Caco-2 (cell line): ENCODE results near the gene THOC6. TPM values are rescaled to one million over a fixed set of nuclear protein-coding genes. Genes with fewer than 3 reads are reported as not detected.

Source experiments
- BruUV-seq: library from RNA; stranded (reverse); fragments of 400-500 nt; replicated peaks from 2 replicates; lab custom pipeline; 2021; lab: Mats Ljungman, UMichigan
- CTCF ChIA-PET: fragments of 300-600 bp; sonication (Branson Sonifier 250); formaldehyde crosslinking; loops from one replicate; lab custom pipeline; 2022; ENCODE audit warnings: antibody characterized with exemption; lab: Charles Lee
- POLR2A ChIA-PET: fragments of 300-600 bp; sonication (Branson Sonifier 250); formaldehyde crosslinking; loops from one replicate; lab custom pipeline; 2022; ENCODE audit warnings: antibody characterized with exemption; lab: Charles Lee
- DNase-seq, 2 experiments: peaks; one replicate each; pipeline versions ENCODE4 v3.0.0 to v3.0.0-alpha.2; 2020 to 2022
- H3K27me3 ChIP-seq: replicated peaks from 2 replicates; pipeline ENCODE4 v1.6.0; 2011; ENCODE audit warnings: low read length; ENCODE audit not compliant: control insufficient read depth, insufficient read depth
- H3K36me3 ChIP-seq: 2 replicates; pipeline ENCODE4 v1.5.1; 2011; ENCODE audit warnings: low read length; ENCODE audit not compliant: control insufficient read depth, insufficient read depth
- H3K4me1 ChIP-seq: fragments of 250-450 bp; sonication (Bioruptor Pico); 2 replicates; pipeline ENCODE4 v1.5.1; 2020; ENCODE audit warnings: mild to moderate bottlenecking
- H3K4me3 ChIP-seq: 2 replicates; pipeline ENCODE4 v1.5.1; 2011; ENCODE audit warnings: low read depth, mild to moderate bottlenecking, control low read depth, low read length
- H3K9me3 ChIP-seq: fragments of 250-450 bp; sonication (Bioruptor Pico); 2 replicates; pipeline ENCODE4 v1.5.1; 2020; ENCODE audit warnings: mild to moderate bottlenecking, moderate library complexity
- H3K27ac Mint-ChIP-seq: one replicate; pipeline ENCODE4 v1.8.0; 2022; ENCODE audit warnings: mixed read lengths; ENCODE audit not compliant: unreplicated experiment
- H3K27me3 Mint-ChIP-seq: one replicate; pipeline ENCODE4 v1.8.0; 2022; ENCODE audit warnings: mixed read lengths; ENCODE audit not compliant: insufficient read depth, unreplicated experiment
- H3K36me3 Mint-ChIP-seq: one replicate; pipeline ENCODE4 v1.8.0; 2022; ENCODE audit warnings: mild to moderate bottlenecking, mixed read lengths; ENCODE audit not compliant: insufficient read depth, unreplicated experiment
- H3K4me1 Mint-ChIP-seq: one replicate; pipeline ENCODE4 v1.8.0; 2022; ENCODE audit warnings: low read depth, mixed read lengths; ENCODE audit not compliant: unreplicated experiment
- H3K4me3 Mint-ChIP-seq: one replicate; pipeline ENCODE4 v1.8.0; 2022; ENCODE audit warnings: mild to moderate bottlenecking, moderate library complexity, mixed read lengths; ENCODE audit not compliant: unreplicated experiment
- H3K9me3 Mint-ChIP-seq: one replicate; pipeline ENCODE4 v1.8.0; 2022; ENCODE audit warnings: mixed read lengths; ENCODE audit not compliant: unreplicated experiment
- intact Hi-C: fragments of 100-400 bp; cut with micrococcal nuclease; formaldehyde crosslinking; loops from one replicate; pipeline ENCODE4 v1.10.0; 2022; ENCODE audit not compliant: unreplicated experiment
- total RNA-seq: library from RNA; stranded (reverse); gene quantifications from 2 replicates; pipeline ENCODE4 v1.2.3, GENCODE V29; 2022
- TF ChIP-seq, protein P1 (sequence below), 2 experiments: fragments of 200-600 bp in 1 of 2; IDR thresholded peaks; 1 replicate in 1 of 2; 2 replicates in 1 of 2; pipeline versions ENCODE4 v1.5.1 to v1.8.0; 2011 to 2022; ENCODE audit warnings: antibody characterized with exemption in 1 of 2, control low read depth in 1 of 2, inconsistent platforms in 1 of 2, low read depth in 1 of 2, low read length in 1 of 2, mild to moderate bottlenecking in 1 of 2, moderate library complexity in 1 of 2; ENCODE audit not compliant: insufficient read depth in 1 of 2, severe bottlenecking in 1 of 2, unreplicated experiment in 1 of 2

THOC6 gene
- total RNA-seq, 1 experiment from 2014 or later = 48.0 TPM

GRCh38 chr16:3057181-3058138, 33.6 kb downstream of the THOC6 start:
- Histone ChIP-seq H3K36me3 (no peaks in the 10 kb centered on the region), H3K4me1 (peaks cover 13% of the 10 kb centered on the region), H3K27me3 (no peaks in the 10 kb centered on the region), H3K9me3 (no peaks in the 10 kb centered on the region), H3K4me3 (no peak overlapping the region)
- ChIA-PET POLR2A (interaction anchor here (0.9 kb wide), 1 partner anchor 72 kb away, joined by 3 read pairs; no protein-coding TSS in a partner anchor), CTCF (interaction anchor here (1.1 to 2.7 kb wide), 7 partner anchors 10 to 77 kb away, joined by 3 to 44 read pairs (median 11); partner anchors contain the start of genes MMP25, ZNF213 and ZSCAN10)
- no peaks in the 10 kb centered on the region for H3K9me3 Mint-ChIP-seq
- no peaks in the 10 kb centered on the region for H3K4me1 Mint-ChIP-seq
- no peak overlapping the region for H3K4me3 Mint-ChIP-seq
- TF ChIP-seq, protein P1, sequence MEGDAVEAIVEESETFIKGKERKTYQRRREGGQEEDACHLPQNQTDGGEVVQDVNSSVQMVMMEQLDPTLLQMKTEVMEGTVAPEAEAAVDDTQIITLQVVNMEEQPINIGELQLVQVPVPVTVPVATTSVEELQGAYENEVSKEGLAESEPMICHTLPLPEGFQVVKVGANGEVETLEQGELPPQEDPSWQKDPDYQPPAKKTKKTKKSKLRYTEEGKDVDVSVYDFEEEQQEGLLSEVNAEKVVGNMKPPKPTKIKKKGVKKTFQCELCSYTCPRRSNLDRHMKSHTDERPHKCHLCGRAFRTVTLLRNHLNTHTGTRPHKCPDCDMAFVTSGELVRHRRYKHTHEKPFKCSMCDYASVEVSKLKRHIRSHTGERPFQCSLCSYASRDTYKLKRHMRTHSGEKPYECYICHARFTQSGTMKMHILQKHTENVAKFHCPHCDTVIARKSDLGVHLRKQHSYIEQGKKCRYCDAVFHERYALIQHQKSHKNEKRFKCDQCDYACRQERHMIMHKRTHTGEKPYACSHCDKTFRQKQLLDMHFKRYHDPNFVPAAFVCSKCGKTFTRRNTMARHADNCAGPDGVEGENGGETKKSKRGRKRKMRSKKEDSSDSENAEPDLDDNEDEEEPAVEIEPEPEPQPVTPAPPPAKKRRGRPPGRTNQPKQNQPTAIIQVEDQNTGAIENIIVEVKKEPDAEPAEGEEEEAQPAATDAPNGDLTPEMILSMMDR (IDR thresholded peaks at IDR 0.05; ENCODE audit: insufficient read depth in 1 of 2, low read depth in 1 of 2, low read length in 1 of 2, severe bottlenecking in 1 of 2, unreplicated experiment in 1 of 2) = no peak
- no peaks in the 10 kb centered on the region for H3K27me3 Mint-ChIP-seq
- BruUV-seq = TSS peak; percentile 18
- intact Hi-C loops = loop anchor here (2.0 kb wide), 1 partner anchor 49 kb away; no protein-coding TSS in a partner anchor
- DNase-seq = no peak
- no peaks in the 10 kb centered on the region for H3K36me3 Mint-ChIP-seq
- no peak overlapping the region for H3K27ac Mint-ChIP-seq

- H3K36me3 ChIP-seq = no peaks in the 10 kb centered on the region
- Mint-ChIP-seq H3K27me3 (no peaks in the 10 kb centered on the region), H3K27ac (no peak overlapping the region), H3K9me3 (no peaks in the 10 kb centered on the region), H3K4me3 (peak overlapping the region; percentile 81), H3K4me1 (no peaks in the 10 kb centered on the region), H3K36me3 (no peaks in the 10 kb centered on the region)
- POLR2A ChIA-PET = interaction anchor here (0.5 to 0.9 kb wide), 3 partner anchors 37 to 71 kb away, joined by 3 to 6 read pairs (median 3); no protein-coding TSS in a partner anchor
- intact Hi-C loops = loop anchor here (1.0 to 2.0 kb wide), 3 partner anchors 48 to 71 kb away; no protein-coding TSS in a partner anchor
- H3K27me3 ChIP-seq = no peaks in the 10 kb centered on the region
- no TSS peak for BruUV-seq
- TF ChIP-seq, protein P1 (IDR thresholded peaks at IDR 0.05; ENCODE audit: insufficient read depth in 1 of 2, low read depth in 1 of 2, low read length in 1 of 2, severe bottlenecking in 1 of 2, unreplicated experiment in 1 of 2) = no peak
- DNase-seq = peak in 1 of 2 experiments; percentile 33
- H3K4me1 ChIP-seq = peaks cover 13% of the 10 kb centered on the region
- CTCF ChIA-PET = interaction anchor here (0.6 to 2.7 kb wide), 17 partner anchors 11 to 101 kb away, joined by 3 to 44 read pairs (median 6); partner anchors contain the start of genes MMP25, TNFRSF12A, ZNF205 and ZNF213
- peak overlapping the region; percentile 91 for H3K4me3 ChIP-seq
- no peaks in the 10 kb centered on the region for H3K9me3 ChIP-seq
Measured at GRCh38 chr16:3058139-3059030, 34.5 kb downstream of the THOC6 start.
